Measurements from ENCODE around the gene CBFA2T2.
A peak's percentile ranks its signal among the peaks of the same experiment; 100 is the strongest.

The CBFA2T2 gene

DNA sequence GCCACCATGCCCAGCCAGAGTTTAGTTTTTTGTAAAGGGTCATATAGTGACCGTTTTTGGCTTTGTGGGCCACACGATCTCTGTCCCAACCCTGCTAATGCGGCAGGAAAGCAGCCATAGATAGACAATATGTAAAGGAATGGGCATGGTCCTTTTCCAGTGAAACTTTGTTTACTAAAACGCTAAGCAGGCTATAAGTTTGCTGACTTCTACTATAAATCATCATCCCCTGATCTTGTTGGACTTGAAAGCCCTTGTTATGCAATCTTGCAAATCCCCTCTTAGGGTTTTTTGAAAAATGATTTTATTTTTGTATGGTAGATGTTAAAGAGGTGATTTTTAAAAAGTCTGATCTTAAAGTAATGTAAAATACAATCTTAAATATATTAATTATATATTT is 63.6 kb downstream of the CBFA2T2 start:
- no peak for DNase-seq
- H3K27ac ChIP-seq, result no peak overlapping the region
- in situ Hi-C loops (cut with HindIII; ENCODE audit: low pct_ligation_motif_present, low sequenced_read_pairs), result no loop called here
- H3K36me3 ChIP-seq (replicated peaks), result no peaks in the 10 kb centered on the region
- no peaks in the 10 kb centered on the region for H3K27me3 ChIP-seq (replicated peaks)
- TF ChIP-seq, protein P1, sequence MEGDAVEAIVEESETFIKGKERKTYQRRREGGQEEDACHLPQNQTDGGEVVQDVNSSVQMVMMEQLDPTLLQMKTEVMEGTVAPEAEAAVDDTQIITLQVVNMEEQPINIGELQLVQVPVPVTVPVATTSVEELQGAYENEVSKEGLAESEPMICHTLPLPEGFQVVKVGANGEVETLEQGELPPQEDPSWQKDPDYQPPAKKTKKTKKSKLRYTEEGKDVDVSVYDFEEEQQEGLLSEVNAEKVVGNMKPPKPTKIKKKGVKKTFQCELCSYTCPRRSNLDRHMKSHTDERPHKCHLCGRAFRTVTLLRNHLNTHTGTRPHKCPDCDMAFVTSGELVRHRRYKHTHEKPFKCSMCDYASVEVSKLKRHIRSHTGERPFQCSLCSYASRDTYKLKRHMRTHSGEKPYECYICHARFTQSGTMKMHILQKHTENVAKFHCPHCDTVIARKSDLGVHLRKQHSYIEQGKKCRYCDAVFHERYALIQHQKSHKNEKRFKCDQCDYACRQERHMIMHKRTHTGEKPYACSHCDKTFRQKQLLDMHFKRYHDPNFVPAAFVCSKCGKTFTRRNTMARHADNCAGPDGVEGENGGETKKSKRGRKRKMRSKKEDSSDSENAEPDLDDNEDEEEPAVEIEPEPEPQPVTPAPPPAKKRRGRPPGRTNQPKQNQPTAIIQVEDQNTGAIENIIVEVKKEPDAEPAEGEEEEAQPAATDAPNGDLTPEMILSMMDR (IDR thresholded peaks at IDR 0.05; ENCODE audit: low read depth, low read length, missing control alignments), result no peak
- H3K4me3 ChIP-seq (ENCODE audit: low read depth, low read length), result no peak overlapping the region

DNA sequence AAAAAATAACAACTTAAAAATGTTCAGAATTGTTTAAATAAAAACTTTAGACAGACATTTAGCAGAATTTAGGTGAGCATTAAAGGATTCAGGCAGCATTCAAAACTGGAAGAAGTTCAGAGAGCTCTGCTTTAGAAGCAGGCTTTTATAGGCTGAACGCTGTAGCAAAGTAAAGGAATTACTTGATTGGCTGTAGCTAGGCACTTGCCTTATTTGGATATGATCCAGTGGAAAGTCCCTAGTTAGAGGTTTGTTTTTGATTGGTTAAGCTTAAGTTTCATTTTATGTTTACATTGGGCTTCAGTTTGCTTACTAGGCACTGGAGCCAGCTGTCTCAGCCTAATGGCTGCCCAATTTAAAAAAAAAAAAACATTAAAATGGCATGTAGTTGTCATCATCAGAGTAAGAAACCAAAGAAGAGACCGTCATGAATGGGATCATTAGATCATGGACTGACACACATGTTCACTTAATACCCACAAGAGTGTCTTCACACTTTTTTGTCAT is 65.1 kb downstream of the CBFA2T2 start:
- Histone ChIP-seq H3K36me3 (replicated peaks) (no peaks in the 10 kb centered on the region), H3K27ac (peak overlapping the region; percentile 30), H3K27me3 (replicated peaks) (no peaks in the 10 kb centered on the region), H3K4me3 (ENCODE audit: low read depth, low read length) (no peak overlapping the region)
- in situ Hi-C loops (cut with HindIII; ENCODE audit: low pct_ligation_motif_present, low sequenced_read_pairs), result no loop called here
- peak; percentile 79 for DNase-seq
- TF ChIP-seq, protein P1 (IDR thresholded peaks at IDR 0.05; ENCODE audit: low read depth, low read length, missing control alignments), result no peak

GRCh38 chr20:33555755-33556154 is 65.9 kb downstream of the CBFA2T2 start:
- Histone ChIP-seq H3K27me3 (replicated peaks) (no peaks in the 10 kb centered on the region), H3K36me3 (replicated peaks) (no peaks in the 10 kb centered on the region), H3K27ac (peak overlapping the region; percentile 30), H3K4me3 (ENCODE audit: low read depth, low read length) (no peak overlapping the region)
- DNase-seq, result no peak
- in situ Hi-C loops (cut with HindIII; ENCODE audit: low pct_ligation_motif_present, low sequenced_read_pairs), result no loop called here
- TF ChIP-seq, protein P1 (IDR thresholded peaks at IDR 0.05; ENCODE audit: low read depth, low read length, missing control alignments), result no peak

GRCh38 chr20:33556246-33556645 is 66.3 kb downstream of the CBFA2T2 start:
- Histone ChIP-seq H3K36me3 (replicated peaks) (no peaks in the 10 kb centered on the region), H3K27me3 (replicated peaks) (no peaks in the 10 kb centered on the region), H3K27ac (no peak overlapping the region), H3K4me3 (ENCODE audit: low read depth, low read length) (no peak overlapping the region)
- TF ChIP-seq, protein P1 (IDR thresholded peaks at IDR 0.05; ENCODE audit: low read depth, low read length, missing control alignments), result no peak
- in situ Hi-C loops (cut with HindIII; ENCODE audit: low pct_ligation_motif_present, low sequenced_read_pairs), result no loop called here
- no peak for DNase-seq

DNA sequence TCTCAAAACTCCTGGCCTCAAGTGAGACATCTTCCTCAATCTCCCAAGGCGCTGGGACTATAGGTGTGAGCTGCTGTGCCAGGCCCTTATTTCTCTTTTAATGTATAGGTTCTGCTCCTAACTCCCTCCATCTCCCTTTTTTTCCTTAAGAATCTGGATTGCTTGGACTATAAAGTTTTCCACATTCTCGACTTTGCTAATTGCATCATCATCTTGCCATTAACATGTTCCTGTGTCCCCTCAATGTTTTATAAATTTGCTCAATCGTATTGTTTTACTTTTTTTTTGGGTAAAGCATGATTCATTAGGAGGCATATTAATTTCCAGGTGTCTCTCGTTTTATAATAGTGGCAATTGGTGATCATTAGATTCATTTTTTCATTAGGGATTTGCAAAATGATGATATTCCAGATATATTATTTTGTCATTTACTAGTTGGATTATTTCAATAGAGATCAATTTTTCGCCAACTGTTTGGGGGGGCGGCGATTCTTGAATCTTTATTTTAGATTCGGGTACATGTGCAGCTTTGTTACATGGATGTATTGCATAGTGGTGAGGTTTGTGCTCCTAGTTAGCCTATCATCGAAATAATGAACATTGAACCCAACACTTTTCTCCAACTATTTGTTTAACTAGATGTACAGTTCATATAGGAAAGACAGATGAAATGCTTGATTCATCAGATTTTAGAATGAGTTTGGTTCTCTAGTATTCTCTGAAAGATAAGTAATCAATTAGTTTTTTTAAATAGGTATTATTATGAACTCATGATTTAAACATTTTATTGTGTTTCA is 68.7 kb downstream of the CBFA2T2 start:
- Histone ChIP-seq H3K36me3 (replicated peaks) (no peaks in the 10 kb centered on the region), H3K27ac (no peak overlapping the region), H3K4me3 (ENCODE audit: low read depth, low read length) (no peak overlapping the region), H3K27me3 (replicated peaks) (no peaks in the 10 kb centered on the region)
- in situ Hi-C loops (cut with HindIII; ENCODE audit: low pct_ligation_motif_present, low sequenced_read_pairs), result no loop called here
- TF ChIP-seq, protein P1 (IDR thresholded peaks at IDR 0.05; ENCODE audit: low read depth, low read length, missing control alignments), result no peak
- no peak for DNase-seq
